GM21526 (cell line): ENCODE results near the gene AKR1E2.
"Not testable (repeated sequence)": the region's sequence is repeated elsewhere in the genome, so short reads cannot be mapped to it uniquely, and the experiment has no call there.

Source experiments
- ATAC-seq: cut with Tn5 transposase; IDR thresholded peaks from one replicate; pipeline ENCODE4 v1.9.1; 2021; ENCODE audit warnings: moderate library complexity; ENCODE audit not compliant: unreplicated experiment, low FRiP score

The AKR1E2 gene

GRCh38 chr10:4813023-4813422, 13.0 kb upstream of the AKR1E2 start:
- ATAC-seq = no peak

GRCh38 chr10:4813496-4813895, 12.5 kb upstream of the AKR1E2 start:
- no peak for ATAC-seq

GRCh38 chr10:4815646-4816180, 10.3 kb upstream of the AKR1E2 start:
- ATAC-seq = not testable (repeated sequence)

GRCh38 chr10:4816966-4817365, 9.0 kb upstream of the AKR1E2 start:
- no peak for ATAC-seq

DNA sequence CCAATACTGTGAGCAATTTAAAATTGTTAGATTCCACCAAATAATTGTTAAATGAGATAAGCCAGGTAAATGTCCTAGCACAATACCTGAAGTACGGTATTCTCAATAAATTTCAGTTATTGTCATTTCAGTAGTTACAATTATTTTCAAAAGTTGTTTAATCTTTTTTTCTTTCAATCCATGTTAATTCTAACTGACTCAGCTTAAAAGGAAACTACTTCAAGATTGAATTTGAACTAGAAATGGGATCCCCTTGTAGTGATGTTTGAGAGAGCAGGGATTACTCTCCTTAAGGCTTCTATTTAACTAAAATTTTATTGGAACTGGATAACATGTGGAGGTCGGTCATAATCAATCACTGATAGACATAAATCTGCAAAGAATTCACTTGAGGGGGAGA, 6.9 kb upstream of the AKR1E2 start:
- no peak for ATAC-seq

DNA sequence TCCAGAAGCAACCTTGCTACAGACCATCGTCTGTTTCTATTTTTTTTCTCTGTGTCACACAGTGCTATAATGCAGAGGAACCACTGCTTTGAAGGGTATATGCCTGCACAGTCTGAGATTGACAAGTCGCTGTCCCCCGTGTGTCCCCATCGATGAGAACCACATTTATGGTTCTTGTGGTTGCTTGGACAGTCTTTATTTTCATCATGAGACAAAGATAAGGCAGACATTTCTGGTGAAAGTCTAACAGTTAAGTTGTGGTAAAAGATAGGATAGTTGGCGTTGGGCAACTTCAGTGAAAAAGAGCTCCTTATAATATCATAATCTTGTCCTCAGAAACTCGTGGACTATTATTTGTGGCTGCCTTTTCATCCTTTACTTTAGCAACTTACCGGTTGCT, 6.3 kb upstream of the AKR1E2 start:
- no peak for ATAC-seq

DNA sequence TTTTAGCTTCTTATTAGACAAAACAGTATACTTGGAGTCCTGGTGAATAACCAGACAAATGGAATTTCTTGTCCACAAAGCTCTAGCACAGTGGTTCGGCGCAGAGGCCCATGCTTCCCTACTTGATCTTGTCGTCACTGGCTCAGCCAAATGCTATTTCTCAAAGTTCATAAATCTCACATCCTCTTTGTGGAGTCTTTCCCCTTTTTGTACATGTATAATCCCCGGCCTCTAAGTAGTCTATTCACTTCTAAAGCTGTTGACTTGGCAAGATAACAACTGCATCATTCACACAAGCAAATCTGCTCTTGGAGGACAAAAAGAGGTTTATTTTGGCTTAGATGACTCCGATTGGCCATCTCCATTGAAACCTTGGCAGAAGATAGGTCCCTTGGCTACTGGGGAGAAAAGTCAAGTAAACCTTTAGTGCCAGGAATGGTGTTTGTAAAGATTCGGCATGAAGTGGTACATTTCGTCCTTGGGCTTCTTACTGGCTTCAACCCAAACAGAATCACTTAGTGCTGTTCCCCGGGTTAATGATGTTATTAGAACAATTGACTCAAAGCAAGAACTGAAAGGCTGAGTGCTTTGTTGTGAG, 5.1 kb upstream of the AKR1E2 start:
- ATAC-seq = no peak

DNA sequence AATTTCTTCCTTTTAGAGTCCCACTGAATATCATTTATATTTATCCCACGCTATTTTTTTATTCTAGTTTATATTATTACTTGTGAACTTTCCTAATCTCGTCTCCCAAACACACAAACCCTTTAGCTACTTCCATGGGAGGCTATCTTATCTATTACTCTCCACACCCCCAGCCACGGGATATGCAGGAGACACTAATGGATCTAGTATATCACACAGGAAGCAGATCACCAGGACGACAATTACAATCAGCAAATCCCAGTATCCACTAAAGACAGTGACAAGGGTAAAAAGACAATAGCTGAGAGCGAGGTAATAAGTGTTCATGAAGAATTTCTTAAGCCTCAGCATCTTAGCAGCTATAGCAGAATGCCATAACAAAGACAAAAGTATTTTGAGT, 3.8 kb upstream of the AKR1E2 start:
- ATAC-seq = no peak

DNA sequence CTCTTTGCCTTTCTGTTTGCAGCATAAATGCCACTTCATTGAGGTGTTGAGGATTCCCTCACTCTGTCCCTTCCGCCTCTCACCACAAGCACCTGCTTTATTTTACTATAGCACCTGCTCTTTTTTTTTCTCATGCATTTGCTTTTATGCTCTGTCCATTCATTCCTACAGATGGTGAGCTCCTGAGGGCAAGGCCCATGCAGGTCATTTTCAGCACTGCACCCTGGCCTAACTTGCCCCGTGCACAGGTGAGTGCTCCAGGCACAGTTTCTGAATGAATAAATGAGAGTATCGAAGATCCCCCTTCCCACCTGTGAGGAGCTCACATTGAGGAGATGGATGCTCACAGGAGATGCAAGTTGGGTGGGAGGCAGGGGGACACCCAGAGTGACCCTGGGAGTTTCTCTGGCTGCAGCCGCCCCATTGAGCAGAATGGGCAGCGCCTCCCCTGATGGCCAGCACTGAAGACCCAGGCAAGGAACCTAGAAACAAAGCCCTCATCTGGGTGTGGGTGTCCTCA, 1.2 kb upstream of the AKR1E2 start:
- no peak for ATAC-seq

DNA sequence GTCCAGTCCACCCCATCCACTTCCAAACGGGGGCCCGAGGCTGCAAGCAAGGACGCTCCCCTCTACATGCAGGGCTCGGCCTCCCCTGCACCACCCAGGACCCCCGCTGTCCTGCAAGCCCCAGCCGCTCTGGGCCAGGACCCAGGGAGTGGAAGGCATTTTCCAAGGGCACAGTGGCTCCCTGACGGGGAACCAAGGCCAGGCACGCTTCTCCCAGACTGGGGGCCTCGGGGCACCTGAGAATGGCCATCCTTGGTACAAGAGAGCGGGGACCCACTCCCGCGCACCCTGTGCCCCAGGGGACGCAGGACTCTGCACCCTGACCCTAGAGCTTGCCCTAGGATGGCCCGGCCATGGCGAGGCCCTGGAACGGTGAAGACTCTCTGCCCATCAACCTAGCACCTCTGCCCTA, 545 bp upstream of the AKR1E2 start:
- no peak for ATAC-seq

- no peak for ATAC-seq
Measured at GRCh38 chr10:4826792-4827324, 851 bp downstream of the AKR1E2 start.

- ATAC-seq = no peak
Measured at GRCh38 chr10:4828005-4828404, 2.0 kb downstream of the AKR1E2 start.

- no peak for ATAC-seq
Measured at GRCh38 chr10:4830551-4830950, 4.5 kb downstream of the AKR1E2 start.

DNA sequence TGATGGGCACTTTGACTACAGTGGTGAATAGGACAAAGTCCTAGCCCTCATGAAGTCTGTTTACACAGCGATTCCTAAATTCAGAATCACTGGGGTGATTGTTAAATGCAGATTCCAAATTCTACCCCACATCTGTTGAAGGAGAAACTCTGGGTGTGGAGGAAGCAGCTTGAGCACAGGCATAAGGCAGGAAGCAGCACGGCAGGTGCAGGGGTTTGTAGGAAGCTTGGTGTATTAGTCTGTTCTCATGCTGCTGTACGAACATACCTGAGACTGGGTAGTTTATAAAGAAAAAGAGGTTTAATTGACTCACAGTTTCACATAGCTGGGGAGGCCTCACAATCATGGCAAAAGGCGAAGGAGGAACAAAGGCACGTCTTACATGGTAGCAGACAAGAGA, 5.1 kb downstream of the AKR1E2 start:
- no peak for ATAC-seq

GRCh38 chr10:4833286-4833685, 7.3 kb downstream of the AKR1E2 start:
- ATAC-seq = no peak

- ATAC-seq = no peak
Measured at GRCh38 chr10:4834898-4835405, 8.9 kb downstream of the AKR1E2 start.

GRCh38 chr10:4835494-4835918, 9.5 kb downstream of the AKR1E2 start:
- no peak for ATAC-seq

DNA sequence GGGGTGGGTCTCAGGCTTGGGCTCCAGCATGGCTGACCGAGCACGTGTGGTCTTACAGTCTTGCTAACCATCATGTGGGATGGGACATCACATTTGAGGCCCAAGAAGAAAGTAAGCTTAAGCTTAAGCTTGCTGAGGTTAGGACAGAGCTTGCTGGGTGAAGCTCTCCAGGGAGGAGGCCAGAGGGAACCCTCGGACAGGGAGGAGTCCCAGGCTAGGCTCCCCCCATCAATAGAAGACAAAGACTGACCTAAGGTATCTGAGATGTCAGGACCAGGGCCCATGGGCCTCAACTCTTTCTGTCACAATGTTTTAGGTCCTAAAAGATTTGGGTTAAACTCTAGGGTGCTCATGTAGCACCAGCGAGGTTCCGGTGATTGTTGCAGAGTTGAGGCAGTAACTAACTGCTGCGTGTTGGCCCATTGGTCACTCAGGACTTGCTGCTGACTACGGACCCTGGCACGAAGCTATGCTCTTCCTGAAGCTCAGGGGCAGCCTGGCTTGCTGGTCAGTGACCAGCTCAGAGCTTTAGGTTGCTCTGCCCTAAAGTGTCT, 10.5 kb downstream of the AKR1E2 start:
- ATAC-seq = no peak

- ATAC-seq = no peak
Measured at GRCh38 chr10:4837551-4837950, 11.5 kb downstream of the AKR1E2 start.

- no peak for ATAC-seq
Measured at GRCh38 chr10:4838743-4839142, 12.7 kb downstream of the AKR1E2 start.

GRCh38 chr10:4839353-4839752, 13.3 kb downstream of the AKR1E2 start:
- ATAC-seq = no peak

DNA sequence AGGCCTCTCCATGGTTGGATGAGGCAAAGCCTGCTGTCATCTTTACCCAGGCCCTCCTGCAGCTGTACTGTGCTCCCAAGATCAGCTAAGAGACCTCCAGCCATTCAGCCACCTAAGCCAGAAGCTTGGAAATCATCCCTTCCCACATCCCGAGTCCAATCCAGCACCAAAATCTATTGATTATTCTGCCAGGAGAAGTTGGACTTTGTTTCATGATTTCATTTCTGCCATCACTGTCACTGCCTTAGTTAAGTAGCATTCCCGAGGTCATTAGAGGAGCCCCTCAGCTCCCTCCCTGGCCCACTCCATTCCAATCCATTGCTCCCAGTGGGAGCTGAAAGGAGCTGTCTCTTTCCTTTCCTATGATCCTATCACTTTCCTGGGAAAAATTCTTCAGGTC, 14.1 kb downstream of the AKR1E2 start:
- no peak for ATAC-seq
